Putamen (tissue), 1 donor: ENCODE data around the gene SNX32.
"Not testable (repeated sequence)": the region's sequence is repeated elsewhere in the genome, so short reads cannot be mapped to it uniquely, and the experiment has no call there.

Experiments used
- DNase-seq: peaks from one replicate; pipeline ENCODE4 v3.0.0-alpha.2; 2016; ENCODE audit warnings: low spot score

Gene SNX32

DNA sequence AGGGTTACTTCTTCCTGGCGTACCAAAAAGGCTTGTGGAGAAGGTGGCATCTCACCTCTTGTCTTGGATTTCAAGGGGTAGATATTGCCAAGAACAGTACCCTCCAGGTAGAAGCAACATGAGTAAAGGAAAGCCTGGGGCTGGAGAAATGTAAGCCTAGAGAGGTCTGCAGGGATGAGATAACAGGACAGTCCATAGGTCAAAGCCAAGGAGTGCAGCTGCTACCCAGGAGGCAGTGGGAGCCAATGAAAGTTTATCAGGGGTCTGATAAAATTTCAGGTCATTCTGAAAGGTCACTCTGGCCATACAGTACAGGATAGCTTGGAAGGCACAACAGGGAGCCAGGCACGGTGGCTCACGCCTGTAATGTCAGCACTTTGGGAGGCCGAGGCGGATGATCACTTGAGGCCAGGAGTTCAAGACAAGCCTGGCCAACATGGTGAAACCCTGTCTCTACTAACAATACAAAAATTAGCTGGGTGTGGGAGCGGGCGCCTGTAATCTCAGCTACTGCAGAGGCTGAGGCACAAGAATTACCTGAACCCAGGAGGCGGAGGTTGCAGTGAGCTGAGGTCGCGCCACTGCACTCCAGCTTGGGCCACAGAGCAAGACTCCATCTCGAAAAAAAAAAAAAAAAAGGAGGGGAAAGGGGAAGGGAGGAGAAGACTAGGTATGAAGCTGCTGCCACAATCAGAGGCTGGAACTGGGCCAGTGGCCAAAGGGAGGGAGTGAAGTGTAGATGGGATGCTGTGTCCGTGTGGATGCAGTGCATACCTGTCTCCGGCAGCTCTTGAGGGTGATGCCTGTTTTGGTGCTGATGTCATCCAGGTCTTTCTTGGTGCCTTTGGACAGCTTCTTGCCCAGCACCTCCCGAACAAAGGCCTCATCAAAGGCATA lies 53.3 kb downstream of the SNX32 start:
- no peak for DNase-seq

- DNase-seq, result no peak
Observed at GRCh38 chr11:65887723-65888162, 54.0 kb downstream of the SNX32 start.

DNA sequence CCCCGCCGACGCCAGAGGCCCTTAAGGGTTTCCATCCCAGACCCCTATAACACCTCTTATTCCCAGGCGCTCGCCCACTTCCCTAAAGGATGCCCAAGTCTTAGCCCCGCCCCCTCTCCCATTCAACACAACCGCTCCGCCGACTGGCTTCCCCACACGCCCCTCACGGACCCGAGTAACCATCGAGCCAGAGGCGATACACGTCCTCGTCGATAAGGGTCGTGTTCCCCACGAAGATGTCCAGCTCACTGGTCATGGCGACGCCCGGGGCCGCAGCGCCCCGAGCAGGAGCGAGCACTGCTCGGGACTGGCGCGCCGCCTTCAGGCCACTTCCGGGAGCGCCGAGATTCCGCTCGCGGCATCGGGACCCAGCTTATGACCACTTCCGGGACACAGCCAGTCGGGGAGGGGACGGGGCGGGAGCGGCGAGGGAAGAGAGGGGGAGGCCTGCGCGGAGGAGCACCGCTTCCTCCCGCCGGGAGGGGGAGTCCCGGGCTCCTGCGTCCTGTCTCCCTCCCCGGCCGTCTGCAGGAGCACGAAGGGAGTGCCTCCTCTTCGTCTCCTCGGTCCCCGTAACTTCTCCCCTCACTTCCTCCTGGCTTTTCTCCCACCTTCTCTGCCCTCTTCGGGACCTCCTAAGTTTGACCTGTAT lies 54.5 kb downstream of the SNX32 start, which contains the start of gene FIBP:
TSS of gene FIBP (minus strand) at position 309 of the 652 bp plus-strand sequence. CDS start at position 256, 53 bp downstream.
- peak; percentile 98 for DNase-seq

DNA sequence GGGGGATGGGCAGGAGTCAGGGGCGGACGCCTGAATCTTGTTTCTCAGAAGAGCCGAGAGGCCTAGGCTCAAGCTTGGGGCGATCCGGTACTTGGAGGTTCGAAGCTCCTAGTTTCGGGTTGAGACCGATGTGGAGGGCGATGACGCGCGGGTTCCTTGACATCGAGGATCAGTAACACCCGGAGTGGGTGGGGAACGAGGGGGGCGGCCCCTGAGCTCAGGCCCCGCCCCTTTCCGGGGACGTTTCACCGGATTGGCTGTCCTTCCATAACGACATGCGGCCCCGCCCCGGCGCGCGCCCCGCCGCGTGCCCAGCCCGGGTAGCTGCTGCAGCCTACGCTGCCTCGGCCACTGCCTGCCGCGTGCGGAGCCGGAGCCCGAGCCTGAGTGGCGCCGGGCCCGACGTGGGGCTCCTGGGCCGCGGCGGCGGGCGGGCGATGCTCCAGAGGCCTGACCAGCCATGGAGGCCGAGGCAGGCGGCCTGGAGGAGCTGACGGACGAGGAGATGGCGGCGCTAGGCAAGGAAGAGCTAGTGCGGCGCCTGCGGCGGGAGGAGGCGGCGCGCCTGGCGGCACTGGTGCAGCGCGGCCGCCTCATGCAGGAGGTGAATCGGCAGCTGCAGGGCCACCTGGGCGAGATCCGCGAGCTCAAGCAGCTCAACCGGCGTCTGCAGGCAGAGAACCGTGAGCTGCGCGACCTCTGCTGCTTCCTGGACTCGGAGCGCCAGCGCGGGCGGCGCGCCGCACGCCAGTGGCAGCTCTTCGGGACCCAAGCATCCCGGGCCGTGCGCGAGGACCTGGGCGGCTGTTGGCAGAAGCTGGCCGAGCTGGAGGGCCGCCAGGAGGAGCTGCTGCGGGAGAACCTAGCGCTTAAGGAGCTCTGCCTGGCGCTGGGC lies 56.8 kb downstream of the SNX32 start, which contains the start of gene CCDC85B:
TSS of gene CCDC85B (plus strand) at position 350 of the 895 bp plus-strand sequence. CDS start at position 461, 111 bp downstream.
- DNase-seq, result peak; percentile 97

GRCh38 chr11:65891219-65892136 lies 57.7 kb downstream of the SNX32 start:
- no peak for DNase-seq

DNA sequence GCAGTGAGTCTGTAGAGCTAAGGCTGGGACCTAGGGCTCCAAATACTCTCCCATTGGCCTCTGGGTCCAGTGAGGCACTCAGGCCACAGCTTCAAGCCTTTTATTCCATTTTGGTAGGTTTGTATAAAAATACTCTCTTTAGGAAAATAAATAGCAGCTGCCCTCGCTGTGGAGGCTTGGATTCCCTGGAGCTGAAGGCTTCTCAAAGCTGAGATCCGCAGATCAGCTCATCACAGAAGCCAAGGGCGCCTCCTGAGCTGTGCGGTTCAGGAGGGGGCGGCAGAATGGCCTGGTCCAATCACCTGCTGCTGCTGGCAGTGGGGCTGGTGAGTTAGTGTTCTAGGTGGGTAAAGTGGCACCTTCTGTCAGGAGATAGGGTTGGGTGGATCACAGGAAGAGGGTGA lies 58.4 kb downstream of the SNX32 start:
- DNase-seq, result not testable (repeated sequence)

DNA sequence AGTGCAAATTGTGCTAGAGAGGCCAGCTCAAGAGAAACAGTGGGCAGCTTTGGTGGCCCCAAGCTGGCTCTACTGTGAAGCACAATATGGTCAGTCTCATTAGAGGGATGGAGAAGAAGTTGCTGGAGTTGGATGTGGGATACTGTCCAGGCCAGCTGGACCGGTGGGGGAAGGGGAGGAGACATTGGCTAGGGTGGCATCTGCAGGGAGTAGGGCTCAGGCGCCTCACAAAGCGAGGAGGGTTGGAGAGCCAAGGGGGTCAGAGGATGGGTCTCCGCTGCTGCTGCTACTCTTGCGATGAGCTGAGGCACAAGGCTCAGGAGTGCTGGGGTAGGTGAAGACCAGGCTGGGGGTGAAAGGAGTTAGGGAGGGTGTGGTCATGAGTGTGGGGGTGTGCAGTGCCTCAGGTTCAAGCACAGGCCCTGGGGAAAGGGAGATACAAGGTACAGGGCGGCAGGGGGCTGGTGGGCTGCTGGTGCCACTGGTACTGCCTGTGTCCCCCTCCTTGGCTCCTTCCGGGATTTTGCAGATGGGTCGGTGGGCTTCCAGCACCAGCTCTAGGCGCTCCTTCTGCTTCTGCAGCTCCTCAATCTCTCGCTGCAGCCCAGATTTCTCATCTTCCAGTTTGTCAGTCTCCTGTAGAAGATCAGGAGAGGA lies 59.0 kb downstream of the SNX32 start:
- no peak for DNase-seq

DNA sequence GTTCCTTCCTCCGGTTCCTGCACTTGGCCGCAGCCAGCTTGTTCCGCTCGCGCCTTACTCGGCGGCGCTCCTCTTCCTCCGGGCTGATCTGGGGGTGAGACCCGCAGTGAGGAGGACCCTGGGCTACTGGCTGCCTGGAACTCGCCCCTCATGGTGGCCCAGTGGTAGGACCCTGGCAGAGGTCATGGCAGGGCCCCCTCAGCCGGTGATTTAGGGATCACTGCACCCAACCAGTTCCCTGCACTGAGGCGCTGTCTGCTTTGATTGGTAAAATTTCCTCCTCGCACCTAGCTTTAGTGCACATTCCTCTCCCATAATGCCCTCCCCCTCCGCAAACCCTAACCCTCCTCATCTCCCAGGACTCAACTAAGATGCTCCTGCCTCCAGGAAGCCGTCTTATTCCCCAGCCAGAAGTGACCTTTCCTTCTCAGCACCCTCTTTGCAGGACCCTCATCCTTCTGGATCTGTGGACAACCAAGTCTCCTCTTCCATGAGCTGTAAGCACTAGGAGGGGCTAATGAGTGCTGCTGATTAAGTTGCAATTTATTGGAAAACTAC lies 60.4 kb downstream of the SNX32 start:
- no peak for DNase-seq

DNA sequence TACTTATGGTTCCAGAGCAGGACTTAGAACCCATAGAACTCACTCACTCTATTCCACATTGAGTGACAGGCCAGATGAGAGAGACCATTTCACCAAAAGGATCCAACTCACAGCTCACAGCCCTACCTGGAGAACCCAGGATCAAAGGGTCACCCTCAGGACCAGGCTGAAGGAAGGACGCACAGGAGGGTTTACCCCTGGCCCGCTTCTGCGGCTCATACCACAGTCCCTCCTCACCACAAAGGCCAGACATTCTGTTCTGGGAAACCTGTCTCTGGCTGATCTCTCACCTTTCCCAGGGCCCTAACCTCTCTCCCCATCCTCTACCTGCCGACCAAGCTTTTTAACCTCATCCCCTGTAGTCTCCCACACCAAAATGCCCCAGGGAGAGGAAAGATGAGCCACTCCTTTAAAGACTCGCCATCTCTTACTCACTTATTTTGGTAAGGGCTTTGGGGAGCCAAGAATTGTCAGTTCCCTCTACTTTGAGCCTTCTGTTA lies 61.8 kb downstream of the SNX32 start:
- no peak for DNase-seq

DNA sequence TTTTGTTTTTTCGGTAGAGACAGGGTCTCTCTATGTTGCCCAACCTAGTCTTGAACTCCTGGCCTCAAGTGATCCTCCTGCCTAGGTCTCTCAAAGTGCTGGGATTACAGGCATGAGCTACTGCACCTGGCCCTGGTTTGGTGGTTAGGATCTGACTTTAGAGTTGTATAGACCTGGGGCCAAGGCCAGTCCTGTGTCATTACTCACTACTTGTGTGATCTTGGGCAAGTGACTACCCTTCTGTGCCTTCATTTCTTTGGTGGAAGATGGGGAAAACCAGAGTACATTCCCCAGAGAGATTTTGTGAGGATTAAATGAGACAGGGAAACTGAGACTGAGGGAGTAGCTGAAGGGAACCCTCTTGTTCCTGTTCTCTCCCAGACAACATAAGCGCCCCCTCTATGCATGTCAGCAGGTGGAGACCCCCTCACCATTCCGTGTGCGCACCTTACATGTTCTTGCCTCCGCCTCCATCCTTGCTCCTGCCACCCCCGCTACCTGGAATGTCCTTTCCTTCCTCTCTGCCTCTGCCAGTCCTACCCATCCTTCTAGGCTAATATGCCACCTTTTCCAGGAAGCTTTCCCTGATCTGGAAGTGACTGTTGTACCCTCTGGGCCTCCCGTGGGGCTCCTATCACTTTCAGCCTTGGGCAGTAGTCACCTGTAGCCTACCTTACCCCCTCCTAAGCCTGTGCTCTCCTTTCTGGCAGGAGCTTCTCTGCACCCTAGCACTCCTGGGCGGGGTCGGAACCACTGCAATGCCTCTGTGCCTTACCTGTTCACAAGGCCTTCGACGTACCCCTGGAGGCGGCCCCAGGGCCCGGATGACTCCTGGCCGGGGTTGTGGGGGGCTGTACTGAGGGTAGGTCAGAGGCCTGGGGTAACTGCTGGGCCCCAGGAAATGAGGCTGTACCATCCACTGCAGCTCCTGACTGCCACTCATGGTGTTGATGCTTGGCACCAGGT lies 62.6 kb downstream of the SNX32 start:
- DNase-seq, result no peak

DNA sequence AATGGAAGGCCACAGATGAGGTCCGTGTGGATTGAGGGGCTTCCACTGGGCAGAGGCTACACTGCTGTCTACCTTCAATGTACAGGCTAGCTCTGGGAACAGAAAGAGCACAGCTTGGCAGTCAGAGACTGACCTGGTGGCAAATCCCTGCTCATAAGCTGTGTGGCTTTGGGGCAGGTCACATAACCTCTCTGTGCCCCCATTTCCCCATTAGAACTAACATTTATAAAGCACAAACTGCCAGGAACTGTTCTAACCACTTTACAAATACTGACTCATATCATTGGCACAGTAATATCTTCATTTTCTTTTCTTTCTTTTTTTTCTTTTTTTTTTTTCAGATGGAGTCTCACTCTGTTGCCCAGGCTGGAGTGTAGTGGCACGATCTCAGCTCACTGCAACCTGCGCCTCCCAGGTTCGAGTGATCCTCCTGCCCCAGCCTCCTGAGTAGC lies 63.3 kb downstream of the SNX32 start:
- no peak for DNase-seq

DNA sequence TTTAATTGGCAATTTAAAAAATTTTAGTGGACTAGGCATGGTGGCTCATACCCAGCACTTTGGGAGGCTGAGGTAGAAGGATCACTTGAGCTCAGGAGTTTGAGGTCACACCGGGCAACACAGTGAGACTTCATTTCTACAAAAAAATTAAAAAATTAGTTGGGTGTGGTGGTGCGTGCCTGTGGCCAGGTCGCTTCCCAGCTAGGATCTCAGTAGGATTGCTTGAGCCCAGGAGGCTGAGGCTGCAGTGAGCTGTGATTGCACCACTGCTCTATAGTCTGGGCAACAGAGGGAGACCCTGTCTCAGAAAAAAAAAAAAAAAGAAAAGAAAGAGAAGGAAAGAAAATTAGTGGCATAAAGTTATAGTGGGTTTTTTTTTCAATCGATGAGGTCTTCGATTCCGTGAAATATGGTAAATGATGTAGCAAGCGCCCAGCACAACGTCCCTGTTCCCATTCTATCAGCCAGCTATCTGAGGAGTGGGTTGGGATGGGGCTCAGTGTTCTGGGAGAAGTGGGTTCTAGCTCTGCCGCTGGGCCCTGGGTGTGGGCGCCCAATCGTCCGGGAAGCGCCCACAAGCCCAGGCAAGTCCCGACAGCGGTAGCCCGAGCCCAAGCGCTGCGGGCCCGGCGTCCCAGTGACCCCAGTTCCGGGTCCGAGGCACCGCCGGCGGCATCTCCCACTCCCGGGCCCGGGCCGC lies 65.0 kb downstream of the SNX32 start:
- DNase-seq, result no peak

- DNase-seq, result no peak
Observed at GRCh38 chr11:65899356-65900124, 65.8 kb downstream of the SNX32 start.

GRCh38 chr11:65900125-65900898 lies 66.5 kb downstream of the SNX32 start, which contains the start of gene FOSL1:
Gene FOSL1 (minus strand): TSS chr11:65900388. CDS start chr11:65900339, 49 bp downstream.
- DNase-seq, result peak; percentile 32

DNA sequence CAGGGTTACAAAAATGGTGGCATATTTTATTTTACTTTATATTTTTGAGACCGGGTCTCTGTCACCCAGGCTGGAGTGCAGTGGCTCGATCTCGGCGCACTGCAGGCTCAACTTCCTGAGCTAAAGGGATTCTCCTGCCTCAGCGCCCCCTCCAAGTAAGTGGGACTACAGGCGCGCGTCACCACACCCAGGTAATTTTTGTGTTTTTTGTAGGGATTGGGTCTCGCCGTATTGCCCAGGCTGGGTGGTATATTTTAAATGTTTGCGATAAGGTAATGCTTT lies 67.1 kb downstream of the SNX32 start:
- no peak for DNase-seq

DNA sequence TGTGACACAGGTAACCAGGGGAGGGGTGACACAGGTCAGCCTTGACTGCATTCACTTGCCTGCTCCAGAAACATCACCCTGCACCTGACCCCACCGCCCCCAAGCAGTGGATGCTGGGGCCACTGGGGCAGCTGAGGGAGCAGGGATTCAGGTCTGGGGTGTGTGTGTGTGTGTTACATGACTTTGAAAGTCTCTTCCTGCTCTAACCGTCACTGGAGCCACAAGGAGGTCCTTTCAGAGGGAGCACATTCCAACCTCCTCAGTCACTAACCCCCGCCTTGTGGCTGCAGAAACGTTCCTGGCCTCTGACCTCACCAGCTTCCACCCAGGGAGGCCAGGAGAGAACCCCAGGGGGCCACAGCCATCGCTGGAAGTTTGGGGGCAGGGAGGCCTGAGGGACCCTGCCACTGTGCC lies 69.3 kb downstream of the SNX32 start:
- DNase-seq, result no peak
